Measurements from ENCODE around the gene TXNRD2.

DNA sequence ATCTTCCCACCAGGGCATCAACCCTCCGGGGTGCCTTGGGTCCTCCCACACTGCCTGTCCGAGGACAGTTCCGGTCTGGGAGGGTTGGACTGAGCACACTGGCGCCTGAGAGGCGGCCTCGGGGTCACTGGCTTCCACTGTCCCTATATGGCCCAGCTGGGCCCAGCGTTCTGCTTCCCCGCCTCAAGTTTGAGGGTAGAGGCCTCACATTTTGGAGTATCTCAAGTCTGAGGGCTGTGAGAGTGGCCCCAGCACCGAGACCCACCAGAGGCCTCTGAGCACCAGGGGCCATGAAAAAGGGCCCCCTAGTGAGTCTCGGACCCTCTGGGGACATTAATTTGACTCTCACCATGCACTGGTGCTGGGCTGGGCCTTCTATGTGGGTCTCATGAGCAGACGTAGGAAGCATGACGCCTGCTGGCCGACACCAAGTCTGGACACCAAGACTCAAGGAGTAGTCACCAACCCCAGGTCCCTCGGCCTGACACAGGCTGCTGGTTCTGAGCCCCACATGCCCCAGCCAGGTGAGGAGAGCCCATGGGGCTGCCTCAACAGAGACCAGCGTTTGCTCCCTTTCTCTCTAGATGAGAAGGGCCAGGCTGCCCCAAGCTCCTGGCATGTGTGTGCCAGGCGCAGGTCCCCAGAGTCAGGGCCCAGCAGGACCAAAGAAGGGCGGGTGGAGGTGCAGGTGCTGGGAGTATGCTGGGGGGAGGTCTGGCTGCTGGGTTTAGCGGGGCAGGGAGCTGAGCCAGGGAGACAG lies 47.5 kb upstream of the TXNRD2 start:
- TF ChIP-seq POLR2A (IDR thresholded peaks at IDR 0.05; ENCODE audit: low read depth, low read length): no peak
- no peak for TF ChIP-seq POLR2AphosphoS5 (IDR thresholded peaks at IDR 0.05; ENCODE audit: low read depth, low read length)
